Measurements from ENCODE around the gene CA5B.
"Not testable (repeated sequence)": the region's sequence is repeated elsewhere in the genome, so short reads cannot be mapped to it uniquely, and the experiment has no call there.

CA5B gene

GRCh38 chrX:15737959-15738902 lies at the start of gene CA5B:
CA5B (plus strand) TSS chrX:15738270; CDS start chrX:15750024, 11,754 bp downstream.
- FAIRE-seq, result no peak
- DNase-seq (ENCODE audit: low spot score), result peak; percentile 6

GRCh38 chrX:15694941-15695451 lies 43.1 kb upstream of the CA5B start:
- FAIRE-seq (no peak), DNase-seq (ENCODE audit: low spot score) (no peak)

GRCh38 chrX:15696516-15696915 lies 41.6 kb upstream of the CA5B start:
- DNase-seq (ENCODE audit: low spot score), result no peak
- FAIRE-seq, result no peak

GRCh38 chrX:15702488-15703371 lies 35.3 kb upstream of the CA5B start:
- DNase-seq (ENCODE audit: low spot score), result no peak
- no peak for FAIRE-seq

- not testable (repeated sequence) for FAIRE-seq; DNase-seq (ENCODE audit: low spot score)
Observed at GRCh38 chrX:15703809-15704208, 34.3 kb upstream of the CA5B start.

GRCh38 chrX:15704273-15704672 lies 33.8 kb upstream of the CA5B start:
- not testable (repeated sequence) for FAIRE-seq; DNase-seq (ENCODE audit: low spot score)

GRCh38 chrX:15714529-15714928 lies 23.5 kb upstream of the CA5B start:
- FAIRE-seq, result no peak
- DNase-seq (ENCODE audit: low spot score), result no peak

- no peak for FAIRE-seq
- DNase-seq (ENCODE audit: low spot score), result peak; percentile 0
Observed at GRCh38 chrX:15718283-15718970, 19.6 kb upstream of the CA5B start.

- no peak for FAIRE-seq
Observed at GRCh38 chrX:15719324-15719968, 18.6 kb upstream of the CA5B start.

GRCh38 chrX:15721911-15722310 lies 16.2 kb upstream of the CA5B start:
- no peak for FAIRE-seq
- DNase-seq (ENCODE audit: low spot score), result no peak

More at GRCh38 chrX:15719324-15719968, 18.6 kb upstream of the CA5B start:
- DNase-seq (ENCODE audit: low spot score), result no peak

- FAIRE-seq, result no peak
- DNase-seq (ENCODE audit: low spot score), result no peak
Observed at GRCh38 chrX:15723887-15724517, 14.1 kb upstream of the CA5B start.

- FAIRE-seq (no peak), DNase-seq (ENCODE audit: low spot score) (no peak)
Observed at GRCh38 chrX:15724911-15725310, 13.2 kb upstream of the CA5B start.

GRCh38 chrX:15731368-15731767 lies 6.7 kb upstream of the CA5B start:
- FAIRE-seq; DNase-seq (ENCODE audit: low spot score): not testable (repeated sequence)

- no peak for DNase-seq (ENCODE audit: low spot score)
- FAIRE-seq, result no peak
Observed at GRCh38 chrX:15737190-15737958, 696 bp upstream of the CA5B start.

- no peak for FAIRE-seq
- DNase-seq (ENCODE audit: low spot score), result no peak
Observed at GRCh38 chrX:15739886-15740285, 1.8 kb downstream of the CA5B start.

GRCh38 chrX:15744181-15744867 lies 6.3 kb downstream of the CA5B start:
- DNase-seq (ENCODE audit: low spot score) (no peak), FAIRE-seq (no peak)

GRCh38 chrX:15745179-15745578 lies 7.1 kb downstream of the CA5B start:
- no peak for FAIRE-seq
- DNase-seq (ENCODE audit: low spot score), result no peak

GRCh38 chrX:15746651-15747050 lies 8.6 kb downstream of the CA5B start:
- not testable (repeated sequence) for FAIRE-seq; DNase-seq (ENCODE audit: low spot score)
